ENCODE measurements around the gene CDRT4.
A peak's percentile ranks its signal among the peaks of the same experiment; 100 is the strongest.

Gene CDRT4

GRCh38 chr17:15503731-15504130 is 36.3 kb upstream of the CDRT4 start:
- DNase-seq (ENCODE audit: low spot score) = no peak
- ChIA-PET POLR2A (ENCODE audit: low non-redundant PET) (no interaction called here), CTCF (interaction anchor here (0.8 to 1.4 kb wide), 3 partner anchors 158 to 244 kb away, joined by 3 to 5 read pairs (median 4); no protein-coding TSS in a partner anchor)
- TF ChIP-seq CTCF (conservative IDR thresholded peaks at IDR 0.05; ENCODE audit: low read depth) = no peak
- H3K27ac ChIP-seq = no peak overlapping the region

GRCh38 chr17:15502369-15503112 is 35.1 kb upstream of the CDRT4 start:
- ChIA-PET CTCF (interaction anchor here (0.5 to 1.6 kb wide), 28 partner anchors 8 to 1576 kb away, joined by 3 to 9 read pairs (median 3); no protein-coding TSS in a partner anchor), POLR2A (ENCODE audit: low non-redundant PET) (no interaction called here)
- peak; percentile 90 for TF ChIP-seq CTCF (conservative IDR thresholded peaks at IDR 0.05; ENCODE audit: low read depth)
- no peak overlapping the region for H3K27ac ChIP-seq
- DNase-seq (ENCODE audit: low spot score) = peak; percentile 70

GRCh38 chr17:15501793-15502192 is 34.4 kb upstream of the CDRT4 start:
- CTCF ChIA-PET = interaction anchor here (1.6 kb wide), 1 partner anchor 17 kb away, joined by 3 read pairs; no protein-coding TSS in a partner anchor
- TF ChIP-seq CTCF (conservative IDR thresholded peaks at IDR 0.05; ENCODE audit: low read depth) = no peak
- DNase-seq (ENCODE audit: low spot score) = no peak
- no peak overlapping the region for H3K27ac ChIP-seq
- POLR2A ChIA-PET (ENCODE audit: low non-redundant PET) = no interaction called here

- ChIA-PET POLR2A (ENCODE audit: low non-redundant PET) (no interaction called here), CTCF (interaction anchor here (1.6 kb wide), 1 partner anchor 17 kb away, joined by 3 read pairs; no protein-coding TSS in a partner anchor)
- no peak for TF ChIP-seq CTCF (conservative IDR thresholded peaks at IDR 0.05; ENCODE audit: low read depth)
- DNase-seq (ENCODE audit: low spot score) = no peak
- no peak overlapping the region for H3K27ac ChIP-seq
Measured at GRCh38 chr17:15501282-15501681, 33.9 kb upstream of the CDRT4 start.

GRCh38 chr17:15498107-15498506 is 30.7 kb upstream of the CDRT4 start:
- no peak for DNase-seq (ENCODE audit: low spot score)
- POLR2A ChIA-PET (ENCODE audit: low non-redundant PET) = no interaction called here
- TF ChIP-seq CTCF (conservative IDR thresholded peaks at IDR 0.05; ENCODE audit: low read depth) = no peak
- H3K27ac ChIP-seq = no peak overlapping the region
- CTCF ChIA-PET = no interaction called here

GRCh38 chr17:15496735-15497670 is 29.6 kb upstream of the CDRT4 start:
- no peak overlapping the region for H3K27ac ChIP-seq
- POLR2A ChIA-PET (ENCODE audit: low non-redundant PET) = no interaction called here
- CTCF ChIA-PET = interaction anchor here (0.7 kb wide), 1 partner anchor 86 kb away, joined by 3 read pairs; no protein-coding TSS in a partner anchor
- no peak for DNase-seq (ENCODE audit: low spot score)
- TF ChIP-seq CTCF (conservative IDR thresholded peaks at IDR 0.05; ENCODE audit: low read depth) = no peak
